Putamen (tissue), 1 donor: Measurements from ENCODE around the gene ZC3H10.

Experiments
- DNase-seq: peaks from one replicate; pipeline ENCODE4 v3.0.0-alpha.2; 2016; ENCODE audit warnings: low spot score

ZC3H10 gene

GRCh38 chr12:56127888-56128669 is 10.0 kb downstream of the ZC3H10 start, which contains the start of gene ESYT1:
Gene ESYT1 (plus strand): TSS chr12:56128267. CDS start chr12:56128320, 53 bp downstream.
- DNase-seq: peak; percentile 98

- DNase-seq: no peak
These were observed 10.7 kb downstream of the ZC3H10 start for GRCh38 chr12:56128670-56129205.

DNA sequence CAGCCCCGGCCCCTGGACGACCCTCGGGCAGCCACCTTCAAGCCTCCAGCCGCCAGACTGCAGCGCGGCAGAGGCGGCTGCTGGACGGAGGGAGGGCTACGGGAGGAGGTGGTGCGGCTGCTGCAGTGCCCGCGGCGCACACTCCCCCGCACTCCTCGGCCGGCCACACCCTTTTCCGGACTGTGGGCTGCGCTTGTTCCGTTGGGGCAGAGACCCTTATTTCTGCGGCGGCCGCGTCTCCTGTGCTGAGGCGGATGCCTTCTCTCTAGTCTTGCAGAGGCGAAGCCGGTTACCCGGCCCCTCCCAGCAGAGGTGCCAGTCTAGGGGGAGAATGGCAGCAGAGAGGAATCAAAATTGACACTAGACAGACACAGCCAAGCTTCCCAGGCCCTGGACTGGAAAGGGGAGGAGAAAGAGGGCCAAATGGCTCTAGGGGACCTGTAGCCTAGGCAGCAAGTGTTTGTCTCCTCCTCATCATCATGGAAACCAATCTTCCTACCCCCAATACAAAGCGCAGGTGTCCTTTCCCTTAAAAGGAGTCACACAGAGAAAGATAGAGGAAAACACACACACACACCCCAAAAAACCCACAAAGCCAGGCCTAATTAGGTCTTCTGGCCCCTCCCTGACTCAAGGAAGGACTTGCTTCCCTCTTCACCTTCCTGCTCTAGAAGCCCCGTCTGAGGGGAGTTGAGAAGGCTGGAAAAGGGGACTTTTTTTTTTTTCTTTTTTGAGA is 11.3 kb downstream of the ZC3H10 start:
- DNase-seq: no peak

DNA sequence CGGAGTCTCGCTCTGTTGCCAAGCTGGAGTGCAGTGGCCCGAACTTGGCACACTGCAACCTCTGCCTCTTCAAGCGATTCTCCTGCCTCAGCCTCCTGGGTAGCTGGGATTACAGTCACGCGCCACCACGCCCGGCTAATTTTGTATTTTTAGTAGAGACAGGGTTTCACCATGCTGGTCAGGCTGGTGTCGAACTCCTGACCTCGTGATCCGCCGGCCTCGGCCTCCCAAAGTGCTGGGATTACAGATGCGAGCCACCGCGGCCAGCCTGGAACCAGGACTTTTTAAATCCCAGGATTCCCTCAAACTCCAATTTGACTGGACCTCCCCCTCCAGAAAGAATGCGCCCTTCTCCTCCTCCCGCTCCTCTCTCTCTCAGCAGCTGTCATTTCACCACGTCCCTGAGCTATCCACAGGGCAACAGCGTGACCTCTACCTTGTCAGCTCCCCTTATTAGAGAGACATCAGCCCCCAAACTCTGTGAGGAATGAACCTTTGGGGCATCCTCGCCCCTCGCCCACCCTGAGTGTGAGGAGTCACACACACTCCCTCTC is 12.0 kb downstream of the ZC3H10 start:
- no peak for DNase-seq

GRCh38 chr12:56130876-56131275 is 12.8 kb downstream of the ZC3H10 start:
- no peak for DNase-seq

DNA sequence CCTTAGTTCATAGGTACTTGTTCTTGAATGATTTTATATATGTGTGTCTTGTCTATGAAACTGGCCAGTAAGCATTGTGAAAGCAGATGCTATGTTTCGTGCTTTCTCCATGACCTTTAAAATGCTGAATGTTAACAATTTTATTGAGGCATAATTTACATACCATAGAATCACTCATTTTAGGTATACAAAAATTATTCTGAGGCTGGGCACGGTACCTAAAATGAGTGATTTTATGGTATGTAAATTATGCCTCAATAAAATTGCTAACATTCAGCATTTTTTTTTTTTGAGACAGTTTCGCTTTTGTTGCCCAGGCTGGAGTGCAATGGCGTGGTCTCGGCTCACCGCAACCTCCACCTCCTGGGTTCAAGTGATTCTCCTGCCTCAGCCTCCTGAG is 16.8 kb downstream of the ZC3H10 start:
- DNase-seq: no peak

- no peak for DNase-seq
These were observed 19.9 kb downstream of the ZC3H10 start for GRCh38 chr12:56137853-56138571.

DNA sequence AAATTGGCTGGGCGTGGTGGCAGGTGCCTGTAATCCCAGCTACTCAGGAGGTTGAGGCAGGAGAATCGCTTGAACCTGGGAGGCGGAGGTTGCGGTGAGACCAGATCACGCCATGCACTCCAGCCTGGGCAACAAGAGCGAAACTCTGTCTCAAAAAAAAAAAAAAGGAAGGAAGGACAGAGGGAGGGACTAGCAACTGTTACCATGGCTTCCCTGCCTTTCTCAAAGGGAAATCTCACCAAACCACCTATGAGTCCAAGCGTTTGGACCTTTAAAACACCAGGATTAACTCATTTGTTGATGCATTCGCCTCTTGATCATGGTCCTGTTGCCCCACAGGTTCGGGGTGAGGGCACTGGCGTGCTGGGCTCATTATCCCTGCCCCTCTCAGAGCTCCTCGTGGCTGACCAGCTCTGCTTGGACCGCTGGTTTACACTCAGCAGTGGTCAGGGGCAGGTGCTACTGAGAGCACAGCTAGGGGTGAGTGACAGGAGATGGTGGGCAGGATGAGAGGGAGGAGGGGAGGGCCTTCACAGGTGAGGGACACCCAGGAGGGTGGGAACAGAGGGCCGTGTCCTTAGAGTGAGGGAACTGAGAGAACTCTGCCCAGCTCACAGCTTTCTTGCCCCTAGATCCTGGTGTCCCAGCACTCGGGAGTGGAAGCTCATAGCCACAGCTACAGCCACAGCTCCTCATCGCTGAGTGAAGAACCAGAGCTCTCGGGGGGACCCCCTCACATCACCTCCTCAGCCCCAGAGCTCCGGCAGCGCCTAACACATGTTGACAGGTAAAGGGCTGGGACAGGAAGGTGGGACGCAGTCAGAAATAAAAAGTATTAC is 24.1 kb downstream of the ZC3H10 start:
- DNase-seq: no peak

DNA sequence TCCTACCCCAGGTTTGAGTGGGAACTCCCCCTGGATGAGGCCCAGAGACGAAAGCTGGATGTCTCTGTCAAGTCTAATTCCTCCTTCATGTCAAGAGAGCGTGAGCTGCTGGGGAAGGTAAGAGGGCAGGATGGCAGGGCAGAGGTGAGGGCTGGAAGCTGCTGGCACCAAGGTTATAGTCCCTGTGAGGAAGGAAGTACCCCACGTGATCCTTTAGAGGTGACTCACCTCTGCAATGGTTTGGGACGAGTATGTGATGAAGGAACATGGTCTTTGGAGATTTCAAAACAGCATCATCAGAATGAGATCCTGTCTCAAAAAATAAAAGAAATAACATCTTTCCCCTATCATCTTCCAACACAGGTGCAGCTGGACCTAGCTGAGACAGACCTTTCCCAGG is 25.2 kb downstream of the ZC3H10 start:
- no peak for DNase-seq

DNA sequence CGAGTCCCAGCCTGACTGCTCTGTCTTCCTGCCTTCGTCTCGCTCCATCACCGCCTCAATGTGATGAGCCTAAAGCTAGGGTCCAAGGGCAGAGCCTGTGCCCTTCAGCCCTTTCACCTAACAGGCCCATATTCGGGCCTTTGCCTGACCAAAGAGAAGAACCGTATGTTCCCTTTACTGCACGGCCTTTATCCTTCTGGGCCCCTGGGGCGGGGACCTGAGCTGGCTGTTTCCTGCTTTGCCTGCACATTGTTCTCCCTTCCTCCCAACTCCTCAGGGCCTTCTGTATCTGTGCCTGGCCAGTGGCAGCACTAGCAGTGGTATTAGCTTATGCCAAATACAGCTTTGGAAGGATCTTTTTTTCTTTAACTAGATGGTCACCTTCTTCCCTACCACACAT is 25.8 kb downstream of the ZC3H10 start:
- no peak for DNase-seq

- DNase-seq: no peak
These were observed 27.2 kb downstream of the ZC3H10 start for GRCh38 chr12:56145217-56145616.

DNA sequence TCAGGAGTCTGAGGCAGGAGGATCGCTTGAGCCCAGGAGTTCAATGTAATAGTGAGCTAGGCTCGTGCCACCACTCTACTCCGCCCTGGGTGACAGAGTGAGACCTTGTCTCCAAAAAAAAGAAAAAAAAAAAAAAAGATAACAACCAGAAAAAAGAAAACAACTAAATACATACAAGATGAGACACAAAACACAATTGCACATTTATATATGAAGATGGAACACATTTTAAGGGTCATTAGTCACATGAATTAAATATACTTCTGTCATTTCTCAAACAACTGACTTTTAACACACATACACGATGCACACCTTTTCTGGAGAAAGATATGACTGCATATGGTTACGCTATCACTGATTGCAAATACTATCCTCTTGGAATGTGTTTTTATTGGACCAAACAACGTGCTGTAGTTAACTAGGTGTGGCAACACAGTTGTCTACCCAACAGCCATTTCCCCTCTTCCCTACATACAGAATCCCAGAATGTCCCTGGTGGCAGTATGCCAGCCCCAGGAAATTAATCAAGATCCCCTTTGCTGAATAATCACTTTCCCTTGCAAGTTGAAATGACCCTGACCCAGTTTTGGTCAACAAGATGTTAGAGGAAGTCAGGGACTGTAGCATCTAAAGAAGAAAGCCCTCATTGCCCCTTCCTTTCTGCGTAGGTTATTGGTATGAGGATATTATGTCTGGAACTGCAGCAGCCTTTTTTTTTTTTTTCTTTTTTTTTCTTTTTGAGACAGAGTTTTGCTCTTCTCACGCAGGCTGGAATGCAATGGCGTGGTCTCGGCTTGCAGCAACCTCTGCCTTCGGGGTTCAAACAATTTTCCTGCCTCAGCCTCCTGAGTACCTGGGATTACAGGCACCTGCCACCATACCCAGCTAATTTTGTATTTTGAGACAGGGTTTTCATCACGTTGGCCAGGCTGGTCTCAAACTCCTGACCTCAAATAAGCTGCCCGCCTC is 28.7 kb downstream of the ZC3H10 start:
- no peak for DNase-seq

DNA sequence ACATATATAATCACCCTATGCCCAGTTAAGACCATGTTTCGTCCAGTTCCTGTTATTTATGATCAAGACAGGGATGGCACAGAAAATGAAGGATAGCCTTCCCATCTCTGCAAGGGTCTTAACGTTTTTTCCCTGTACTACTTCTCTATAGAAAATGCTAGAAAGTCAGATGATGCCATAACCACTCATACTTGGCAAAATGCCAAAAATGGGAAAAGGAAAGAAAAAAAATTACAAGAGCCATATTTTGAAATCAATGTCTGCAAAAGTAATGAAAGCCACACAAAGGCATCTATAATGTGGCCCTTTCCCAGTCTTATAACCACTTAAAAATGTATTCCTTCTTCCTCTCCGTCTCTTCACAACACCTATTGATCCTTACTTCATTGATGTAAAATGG is 32.5 kb downstream of the ZC3H10 start:
- DNase-seq: no peak

DNA sequence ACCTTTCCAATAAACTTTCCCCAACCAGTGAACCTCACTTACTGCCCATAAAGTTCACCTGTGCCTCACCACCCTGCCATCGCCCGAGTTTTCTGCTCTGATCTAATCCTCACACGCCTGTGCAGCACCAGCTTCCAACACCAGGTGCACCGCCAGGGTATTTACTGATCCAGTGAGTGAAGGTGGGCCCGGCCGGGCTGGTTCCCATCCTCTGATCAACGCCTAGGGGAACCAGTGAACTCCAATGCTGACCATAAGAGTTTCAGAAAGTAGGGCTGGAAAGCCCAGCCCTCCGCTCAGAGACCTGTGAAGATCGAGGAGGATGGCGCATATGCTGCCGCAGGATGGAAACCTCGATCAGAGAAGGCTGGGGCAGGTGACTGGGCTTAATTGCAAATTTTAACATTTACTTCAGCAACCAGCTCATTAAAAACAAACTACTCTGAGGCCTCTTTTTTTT is 33.6 kb downstream of the ZC3H10 start:
- no peak for DNase-seq

DNA sequence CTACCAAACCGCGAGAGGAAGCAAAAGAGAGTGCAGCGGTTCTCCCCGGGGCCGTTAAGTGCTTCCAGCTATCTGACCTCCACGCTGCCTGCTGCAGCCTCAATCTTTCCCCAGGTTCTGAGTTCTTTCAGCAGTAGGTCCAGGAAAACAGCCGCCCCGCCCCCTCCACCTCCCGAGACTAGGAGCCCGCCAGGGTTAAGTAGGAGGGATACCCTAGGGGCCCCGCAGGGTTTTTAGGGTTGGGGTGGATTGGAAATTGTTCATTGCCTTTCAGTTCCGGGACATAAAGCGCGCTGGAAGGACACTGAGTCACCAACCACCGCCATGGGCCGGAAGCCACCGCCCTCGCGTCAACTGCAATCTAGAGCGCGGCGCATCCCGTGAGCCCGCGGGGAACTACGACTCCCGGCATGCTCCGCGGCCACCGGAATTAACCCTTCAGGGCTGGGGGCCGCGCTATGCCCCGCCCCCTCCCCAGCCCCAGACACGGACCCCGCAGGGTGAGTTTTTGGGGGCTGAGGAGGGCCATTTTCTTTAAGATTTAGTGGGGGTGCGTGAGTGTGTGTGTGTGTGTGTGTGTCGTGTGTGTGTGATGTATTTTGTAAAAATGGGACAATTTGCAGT is 34.2 kb downstream of the ZC3H10 start, which contains the start of gene MYL6B:
Gene MYL6B (plus strand): TSS at position 456 of the 624 bp plus-strand sequence. CDS start 1,332 bp downstream, outside the sequence.
- DNase-seq: peak; percentile 91

DNA sequence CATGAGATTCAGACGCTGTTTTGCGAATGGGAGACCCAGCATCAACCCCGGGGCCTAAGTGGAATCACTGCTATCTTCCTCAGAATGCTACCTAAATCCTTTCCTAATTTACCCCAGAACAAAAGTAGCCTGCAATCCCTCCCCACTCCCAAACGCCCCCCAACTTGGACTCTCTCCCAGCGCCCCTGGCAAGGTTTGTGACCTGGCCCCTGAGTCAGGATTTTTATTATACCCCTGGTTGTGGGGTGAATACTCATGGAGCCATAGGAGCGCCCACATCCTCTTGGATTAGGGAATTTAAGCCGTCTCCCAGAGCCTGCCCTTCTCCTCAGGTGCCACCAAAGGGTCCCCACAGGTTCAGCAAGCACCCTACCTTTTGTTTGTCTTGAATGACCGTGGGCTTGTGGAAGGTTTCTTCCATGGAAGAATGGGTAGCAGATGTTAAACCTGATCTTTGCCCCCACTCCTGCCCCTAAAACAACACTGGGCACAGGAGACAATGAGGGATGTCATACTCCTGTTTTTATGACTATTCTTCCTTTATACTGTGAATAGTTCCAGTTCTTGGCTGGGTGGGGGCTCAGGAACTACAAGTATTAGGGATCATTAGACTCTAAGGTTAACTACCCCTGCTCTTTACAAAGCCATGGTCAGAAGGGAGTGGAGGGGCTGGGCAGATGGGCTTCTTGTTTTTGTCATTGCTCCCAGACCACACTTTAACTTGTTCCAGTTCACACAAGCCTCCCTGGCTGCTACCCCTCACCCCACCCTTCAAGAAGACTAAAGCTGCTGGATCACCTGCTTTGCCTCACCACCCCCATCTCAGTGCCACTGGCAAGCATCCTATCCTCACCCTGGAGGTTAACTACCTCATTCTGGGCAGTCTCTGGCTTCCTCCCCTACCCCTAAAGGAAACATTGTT is 35.0 kb downstream of the ZC3H10 start:
- DNase-seq: no peak

DNA sequence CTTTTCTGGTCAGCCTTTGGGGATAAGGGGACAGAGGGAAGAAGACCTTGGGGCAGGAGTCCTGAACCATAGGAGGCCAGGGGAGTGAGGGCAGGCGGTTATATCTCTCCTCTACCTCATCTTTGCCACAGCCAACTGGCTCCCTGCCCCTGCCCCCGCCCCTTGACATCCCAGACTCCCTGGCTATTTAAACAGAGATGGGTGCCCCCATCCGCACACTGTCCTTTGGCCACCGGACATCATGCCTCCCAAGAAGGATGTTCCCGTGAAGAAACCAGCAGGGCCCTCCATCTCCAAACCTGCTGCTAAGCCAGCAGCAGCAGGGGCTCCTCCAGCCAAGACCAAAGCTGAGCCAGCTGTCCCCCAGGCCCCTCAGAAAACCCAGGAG is 35.6 kb downstream of the ZC3H10 start:
- DNase-seq: no peak

DNA sequence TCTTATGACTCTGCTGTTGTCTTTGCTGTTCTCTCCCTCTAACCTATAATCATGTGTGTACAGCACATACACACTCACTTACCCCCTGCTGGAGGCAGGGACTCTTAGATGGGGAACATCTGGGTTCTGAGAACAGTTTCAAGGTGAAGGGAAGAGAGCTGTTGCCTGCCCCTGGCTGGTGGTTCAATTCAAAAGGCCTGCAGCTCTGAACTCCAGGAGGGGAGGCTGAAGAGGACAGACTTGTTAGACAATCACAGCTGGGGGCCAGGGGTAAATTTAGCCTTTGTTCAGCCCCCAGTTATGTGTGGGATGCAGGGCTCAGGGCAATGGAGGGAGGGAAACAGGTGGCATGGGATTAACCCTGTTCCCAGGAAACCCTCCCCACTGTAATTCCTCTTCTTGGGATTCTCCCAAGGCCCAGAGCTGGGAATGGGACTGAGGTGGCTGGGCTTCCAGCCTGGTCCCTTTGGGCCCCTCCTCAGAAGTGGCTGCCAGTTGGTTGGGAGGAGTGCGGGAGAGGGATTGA is 36.2 kb downstream of the ZC3H10 start:
- DNase-seq: no peak
